Esophagus squamous epithelium (tissue), 5 donors: ENCODE results near the gene FLT1. TPM values are rescaled to one million over a fixed set of nuclear protein-coding genes. Genes with fewer than 3 reads are reported as not detected.

ENCODE experiments used
- DNase-seq: peaks from one replicate; lab custom pipeline; 2025; lab: John Stamatoyannopoulos, UW
- H3K27ac ChIP-seq, 4 donors: fragments of 200-600 bp; sonication (generic); one replicate each; pipeline ENCODE4 v1.5.1; 2016 to 2019; ENCODE audit warnings: mild to moderate bottlenecking in 1 of 4
- H3K27me3 ChIP-seq, 4 donors: fragments of 200-600 bp; sonication (generic); 1 replicate in 3 of 4; 2 replicates in 1 of 4; pipeline versions ENCODE4 v1.5.1 to v1.6.0; 2017 to 2021; ENCODE audit warnings: antibody characterized with exemption in 1 of 4
- H3K36me3 ChIP-seq, 3 donors: fragments of 200-600 bp; sonication (generic); one replicate each; pipeline ENCODE4 v1.5.1; 2016 to 2019
- H3K4me1 ChIP-seq, 3 donors: fragments of 200-600 bp; sonication (generic); one replicate each; pipeline ENCODE4 v1.5.1; 2017 to 2019
- H3K4me3 ChIP-seq, 4 donors: fragments of 200-600 bp; sonication (generic); 1 replicate in 3 of 4; 2 replicates in 1 of 4; pipeline ENCODE4 v1.5.1; 2016 to 2019; ENCODE audit warnings: mild to moderate bottlenecking in 2 of 4, moderate library complexity in 1 of 4
- H3K9me3 ChIP-seq, 3 donors: fragments of 200-600 bp; sonication (generic); one replicate each; pipeline ENCODE4 v1.5.1; 2016 to 2019
- POLR2A ChIP-seq, 4 donors: fragments of 450-650 bp; IDR thresholded peaks; one replicate each; pipeline ENCODE4 v1.6.1; 2017; ENCODE audit warnings: antibody characterized with exemption in 4 of 4, mild to moderate bottlenecking in 4 of 4, moderate library complexity in 3 of 4
- WGBS, 2 donors: methylation state at CpG; one replicate each; pipeline ENCODE4 v1.1.5; 2018; 5-methylcytosine and 5-hydroxymethylcytosine counted together
- intact Hi-C: fragments of 100-400 bp; cut with DNase I; formaldehyde crosslinking; loops from one replicate; pipeline ENCODE4 v1.15.0; 2022
- total RNA-seq, 4 donors: library from RNA; depleted of rRNA; stranded (reverse); fragments of >200 nt; gene quantifications; one replicate each; pipeline ENCODE4 v1.1.0, GENCODE V29; 2016
- TF ChIP-seq, protein P1 (sequence below), 6 experiments: fragments of 450-650 bp in 4 of 6; fragments of 200-600 bp in 2 of 6; sonication (generic) in 2 of 6; IDR thresholded peaks; one replicate each; pipeline ENCODE4 v1.5.1; 2016 to 2019; ENCODE audit warnings: antibody characterized with exemption in 6 of 6, mild to moderate bottlenecking in 4 of 6, moderate library complexity in 4 of 6
- donor health status: DM: yes; HTN: yes; CAD: no.

FLT1 gene
- total RNA-seq, 4 donors from 2014 or later: 2.1 to 16.4 (median 8.9) TPM

DNA sequence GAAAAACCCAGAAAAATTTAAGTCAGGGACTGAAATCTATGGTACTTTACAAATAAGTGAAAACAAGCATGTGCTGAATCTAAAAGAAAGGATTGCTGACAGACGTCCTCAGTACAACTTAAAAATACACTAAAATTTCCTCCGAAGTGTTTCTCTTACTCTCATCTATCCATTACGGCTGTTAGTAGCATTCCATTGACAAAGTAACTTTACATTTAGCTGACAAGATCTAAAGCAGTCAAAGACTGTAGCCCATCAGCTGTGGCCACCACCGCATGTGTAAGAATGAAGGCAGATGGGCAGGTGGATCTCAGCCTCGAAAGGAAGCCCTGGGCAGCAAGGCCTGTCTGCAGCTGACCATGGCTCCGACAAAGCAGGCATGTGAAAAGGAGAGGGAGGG lies 59.0 kb downstream of the FLT1 start:
- DNase-seq: no peak
- H3K27ac ChIP-seq: no peak overlapping the region
- H3K4me1 ChIP-seq: no peaks in the 10 kb centered on the region
- peaks cover 0 to 29% (median 0%) of the 10 kb centered on the region in 4 donors for H3K27me3 ChIP-seq
- 61 to 67% methylated on average over 6 of the region's 6 CpGs for WGBS, 2 donors
- no peak for TF ChIP-seq POLR2A (IDR thresholded peaks at IDR 0.05)
- TF ChIP-seq, protein P1, sequence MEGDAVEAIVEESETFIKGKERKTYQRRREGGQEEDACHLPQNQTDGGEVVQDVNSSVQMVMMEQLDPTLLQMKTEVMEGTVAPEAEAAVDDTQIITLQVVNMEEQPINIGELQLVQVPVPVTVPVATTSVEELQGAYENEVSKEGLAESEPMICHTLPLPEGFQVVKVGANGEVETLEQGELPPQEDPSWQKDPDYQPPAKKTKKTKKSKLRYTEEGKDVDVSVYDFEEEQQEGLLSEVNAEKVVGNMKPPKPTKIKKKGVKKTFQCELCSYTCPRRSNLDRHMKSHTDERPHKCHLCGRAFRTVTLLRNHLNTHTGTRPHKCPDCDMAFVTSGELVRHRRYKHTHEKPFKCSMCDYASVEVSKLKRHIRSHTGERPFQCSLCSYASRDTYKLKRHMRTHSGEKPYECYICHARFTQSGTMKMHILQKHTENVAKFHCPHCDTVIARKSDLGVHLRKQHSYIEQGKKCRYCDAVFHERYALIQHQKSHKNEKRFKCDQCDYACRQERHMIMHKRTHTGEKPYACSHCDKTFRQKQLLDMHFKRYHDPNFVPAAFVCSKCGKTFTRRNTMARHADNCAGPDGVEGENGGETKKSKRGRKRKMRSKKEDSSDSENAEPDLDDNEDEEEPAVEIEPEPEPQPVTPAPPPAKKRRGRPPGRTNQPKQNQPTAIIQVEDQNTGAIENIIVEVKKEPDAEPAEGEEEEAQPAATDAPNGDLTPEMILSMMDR (IDR thresholded peaks at IDR 0.05): no peak
- no peaks in the 10 kb centered on the region for H3K36me3 ChIP-seq
- peaks cover 0 to 2% (median 0%) of the 10 kb centered on the region in 3 donors for H3K9me3 ChIP-seq
- no peak overlapping the region for H3K4me3 ChIP-seq
- intact Hi-C loops: no loop called here

DNA sequence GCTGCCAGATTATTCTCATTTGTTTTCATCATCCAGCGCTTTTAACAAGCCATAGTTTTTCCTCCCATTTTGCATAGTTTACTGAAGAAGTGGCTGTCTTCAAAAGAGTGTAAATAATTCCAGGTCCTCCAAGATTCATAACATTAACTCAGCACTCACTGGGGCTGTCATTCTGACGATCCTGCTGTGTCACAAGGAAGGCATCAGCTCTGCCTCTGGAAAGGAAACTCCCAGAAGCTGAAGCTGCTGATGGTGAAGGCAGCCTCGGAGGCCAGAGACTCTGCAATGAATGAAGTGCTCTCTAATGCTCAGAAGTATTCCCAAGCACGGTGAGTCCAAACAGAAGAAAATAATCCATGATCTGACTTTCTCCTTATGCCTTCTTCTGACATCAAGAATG lies 60.0 kb downstream of the FLT1 start:
- Histone ChIP-seq H3K36me3 (no peaks in the 10 kb centered on the region), H3K4me3 (no peak overlapping the region), H3K27ac (no peak overlapping the region), H3K4me1 (no peaks in the 10 kb centered on the region), H3K9me3 (no peaks in the 10 kb centered on the region), H3K27me3 (peaks cover 0 to 29% (median 0%) of the 10 kb centered on the region in 4 donors)
- DNase-seq: no peak
- intact Hi-C loops: no loop called here
- WGBS, 2 donors: 29 to 33% methylated on average over 3 to 4 of the region's 4 CpGs
- no peak for TF ChIP-seq POLR2A (IDR thresholded peaks at IDR 0.05)

- TF ChIP-seq, protein P1 (IDR thresholded peaks at IDR 0.05): no peak
- 52 to 72% methylated on average over 11 of the region's 11 CpGs for WGBS, 2 donors
- no peak for DNase-seq
- no peaks in the 10 kb centered on the region for H3K9me3 ChIP-seq
- no peaks in the 10 kb centered on the region for H3K4me1 ChIP-seq
- H3K4me3 ChIP-seq: no peak overlapping the region
- H3K27ac ChIP-seq: no peak overlapping the region
- H3K27me3 ChIP-seq: peaks cover 0 to 24% (median 0%) of the 10 kb centered on the region in 4 donors
- H3K36me3 ChIP-seq: no peaks in the 10 kb centered on the region
- intact Hi-C loops: no loop called here
Measured at GRCh38 chr13:28432816-28433560, 61.9 kb downstream of the FLT1 start.

DNA sequence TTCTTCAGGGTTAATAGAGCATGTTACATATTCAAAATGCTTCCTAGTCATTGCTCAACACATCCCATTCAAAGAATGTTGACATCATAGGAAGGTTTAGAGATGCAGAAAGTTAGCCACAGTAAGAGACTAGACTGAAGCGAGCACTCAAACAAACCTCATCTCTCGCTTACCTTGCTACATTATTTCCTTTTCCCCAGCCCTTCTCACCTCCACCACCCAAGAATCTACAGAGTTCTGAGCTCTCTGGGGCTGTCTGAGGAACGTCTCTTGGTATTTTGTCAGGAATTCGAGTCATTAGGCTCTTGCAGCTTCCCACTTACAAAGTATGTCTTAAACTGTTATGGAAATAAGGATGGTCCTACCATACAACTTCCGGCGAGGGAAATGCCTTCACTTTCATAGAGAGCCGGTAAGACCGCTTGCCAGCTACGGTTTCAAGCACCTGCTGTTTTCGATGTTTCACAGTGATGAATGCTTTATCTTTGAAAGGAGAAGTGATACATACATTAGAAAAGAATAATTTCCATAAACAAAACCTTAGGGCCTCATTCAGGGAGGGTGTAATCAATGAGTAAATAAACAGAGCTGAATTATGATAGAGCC lies 65.1 kb downstream of the FLT1 start:
- no peak for TF ChIP-seq POLR2A (IDR thresholded peaks at IDR 0.05)
- TF ChIP-seq, protein P1 (IDR thresholded peaks at IDR 0.05): no peak

DNA sequence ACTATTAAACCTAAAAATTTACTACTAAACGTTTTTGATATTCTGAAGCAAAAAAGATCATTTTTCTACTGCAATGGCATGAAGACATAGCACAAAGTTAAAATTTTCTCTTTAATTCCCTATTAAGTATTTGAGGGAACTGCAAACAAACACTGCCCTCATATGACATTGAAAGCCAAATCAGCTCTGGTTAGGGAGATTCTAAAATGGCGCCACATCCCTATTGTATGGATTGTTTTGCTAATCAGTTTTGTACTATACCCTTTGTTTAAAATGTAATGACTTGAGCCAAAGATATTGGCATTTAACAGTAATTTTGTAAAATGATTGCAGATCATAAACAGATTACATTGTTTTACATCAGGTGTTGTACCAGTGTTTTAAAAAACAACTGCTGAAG lies 65.8 kb downstream of the FLT1 start:
- no peaks in the 10 kb centered on the region for H3K4me1 ChIP-seq
- H3K9me3 ChIP-seq: no peaks in the 10 kb centered on the region
- TF ChIP-seq, protein P1 (IDR thresholded peaks at IDR 0.05): no peak
- no peak for TF ChIP-seq POLR2A (IDR thresholded peaks at IDR 0.05)
- no peak overlapping the region for H3K27ac ChIP-seq
- no peaks in the 10 kb centered on the region for H3K36me3 ChIP-seq
- peaks cover 0 to 16% (median 0%) of the 10 kb centered on the region in 4 donors for H3K27me3 ChIP-seq
- WGBS, 2 donors: 55% methylated on average over 2 of the region's 2 CpGs
- DNase-seq: no peak
- intact Hi-C loops: no loop called here
- no peak overlapping the region for H3K4me3 ChIP-seq

More for the DNA sequence above, 65.1 kb downstream of the FLT1 start:
- Histone ChIP-seq H3K4me3 (no peak overlapping the region), H3K36me3 (no peaks in the 10 kb centered on the region), H3K27ac (no peak overlapping the region), H3K27me3 (peaks cover 0 to 16% (median 0%) of the 10 kb centered on the region in 4 donors), H3K4me1 (no peaks in the 10 kb centered on the region), H3K9me3 (no peaks in the 10 kb centered on the region)
- 58 to 68% methylated on average over 10 of the region's 10 CpGs for WGBS, 2 donors
- no peak for DNase-seq
- intact Hi-C loops: no loop called here
